Esophagus squamous epithelium (tissue), 5 donors: ENCODE results near the gene OSBPL10. TPM values are rescaled to one million over a fixed set of nuclear protein-coding genes. Genes with fewer than 3 reads are reported as not detected.
A peak's percentile ranks its signal among the peaks of the same experiment; 100 is the strongest.

Experiments
- DNase-seq: peaks from one replicate; lab custom pipeline; 2025; lab: John Stamatoyannopoulos, UW
- H3K27ac ChIP-seq, 4 donors: fragments of 200-600 bp; sonication (generic); one replicate each; pipeline ENCODE4 v1.5.1; 2016 to 2019; ENCODE audit warnings: mild to moderate bottlenecking in 1 of 4
- H3K27me3 ChIP-seq, 4 donors: fragments of 200-600 bp; sonication (generic); 1 replicate in 3 of 4; 2 replicates in 1 of 4; pipeline versions ENCODE4 v1.5.1 to v1.6.0; 2017 to 2021; ENCODE audit warnings: antibody characterized with exemption in 1 of 4
- H3K36me3 ChIP-seq, 3 donors: fragments of 200-600 bp; sonication (generic); one replicate each; pipeline ENCODE4 v1.5.1; 2016 to 2019
- H3K4me1 ChIP-seq, 3 donors: fragments of 200-600 bp; sonication (generic); one replicate each; pipeline ENCODE4 v1.5.1; 2017 to 2019
- H3K4me3 ChIP-seq, 4 donors: fragments of 200-600 bp; sonication (generic); 1 replicate in 3 of 4; 2 replicates in 1 of 4; pipeline ENCODE4 v1.5.1; 2016 to 2019; ENCODE audit warnings: mild to moderate bottlenecking in 2 of 4, moderate library complexity in 1 of 4
- H3K9me3 ChIP-seq, 3 donors: fragments of 200-600 bp; sonication (generic); one replicate each; pipeline ENCODE4 v1.5.1; 2016 to 2019
- CTCF ChIP-seq, 6 experiments: fragments of 450-650 bp in 4 of 6; fragments of 200-600 bp in 2 of 6; sonication (generic) in 2 of 6; IDR thresholded peaks; one replicate each; pipeline ENCODE4 v1.5.1; 2016 to 2019; ENCODE audit warnings: antibody characterized with exemption in 6 of 6, mild to moderate bottlenecking in 4 of 6, moderate library complexity in 4 of 6
- POLR2A ChIP-seq, 4 donors: fragments of 450-650 bp; IDR thresholded peaks; one replicate each; pipeline ENCODE4 v1.6.1; 2017; ENCODE audit warnings: antibody characterized with exemption in 4 of 4, mild to moderate bottlenecking in 4 of 4, moderate library complexity in 3 of 4
- WGBS, 2 donors: methylation state at CpG; one replicate each; pipeline ENCODE4 v1.1.5; 2018; 5-methylcytosine and 5-hydroxymethylcytosine counted together
- intact Hi-C: fragments of 100-400 bp; cut with DNase I; formaldehyde crosslinking; loops from one replicate; pipeline ENCODE4 v1.15.0; 2022
- total RNA-seq, 4 donors: library from RNA; depleted of rRNA; stranded (reverse); fragments of >200 nt; gene quantifications; one replicate each; pipeline ENCODE4 v1.1.0, GENCODE V29; 2016
- donor health status: DM: yes; HTN: yes; CAD: no.

The OSBPL10 gene
- total RNA-seq, 4 donors from 2014 or later, result 13.8 to 65.3 (median 41.0) TPM

GRCh38 chr3:31701286-31701685, 279.8 kb downstream of the OSBPL10 start:
- 84 to 96% methylated on average over 9 of the region's 9 CpGs for WGBS, 2 donors
- intact Hi-C loops, result no loop called here
- Histone ChIP-seq H3K36me3 (peaks cover 0 to 37% (median 0%) of the 10 kb centered on the region in 3 donors), H3K4me3 (no peak overlapping the region), H3K27me3 (no peaks in the 10 kb centered on the region), H3K27ac (no peak overlapping the region), H3K4me1 (peaks cover 9 to 16% (median 12%) of the 10 kb centered on the region in 3 donors), H3K9me3 (no peaks in the 10 kb centered on the region)
- DNase-seq, result no peak
- TF ChIP-seq CTCF (IDR thresholded peaks at IDR 0.05) (no peak), POLR2A (IDR thresholded peaks at IDR 0.05) (no peak)

GRCh38 chr3:31699309-31699953, 281.6 kb downstream of the OSBPL10 start:
- 78 to 86% methylated on average over 4 to 6 of the region's 6 CpGs for whole genome bisulfite sequencing, 2 donors
- no peak overlapping the region for H3K27ac ChIP-seq
- peaks cover 0 to 37% (median 0%) of the 10 kb centered on the region in 3 donors for H3K36me3 ChIP-seq
- H3K4me1 ChIP-seq, result peaks cover under 1 to 5% (median 4%) of the 10 kb centered on the region in 3 donors
- DNase-seq, result no peak
- no peak overlapping the region for H3K4me3 ChIP-seq
- intact Hi-C loops, result no loop called here
- no peaks in the 10 kb centered on the region for H3K9me3 ChIP-seq
- TF ChIP-seq POLR2A (IDR thresholded peaks at IDR 0.05), result no peak
- no peak for TF ChIP-seq CTCF (IDR thresholded peaks at IDR 0.05)
- H3K27me3 ChIP-seq, result no peaks in the 10 kb centered on the region

GRCh38 chr3:31696815-31697548, 284.1 kb downstream of the OSBPL10 start:
- Histone ChIP-seq H3K27ac (no peak overlapping the region), H3K36me3 (peaks cover 0 to 38% (median 0%) of the 10 kb centered on the region in 3 donors), H3K9me3 (no peaks in the 10 kb centered on the region), H3K4me3 (no peak overlapping the region), H3K4me1 (no peaks in the 10 kb centered on the region), H3K27me3 (no peaks in the 10 kb centered on the region)
- TF ChIP-seq CTCF (IDR thresholded peaks at IDR 0.05), result no peak
- 92% methylated on average over 4 to 6 of the region's 6 CpGs for WGBS, 2 donors
- DNase-seq, result no peak
- intact Hi-C loops, result no loop called here

- no peak for DNase-seq
- Histone ChIP-seq H3K9me3 (no peaks in the 10 kb centered on the region), H3K4me3 (no peak overlapping the region), H3K36me3 (peaks cover 0 to 37% (median 0%) of the 10 kb centered on the region in 3 donors), H3K27me3 (no peaks in the 10 kb centered on the region), H3K4me1 (no peaks in the 10 kb centered on the region), H3K27ac (no peak overlapping the region)
- intact Hi-C loops, result no loop called here
- no peak for TF ChIP-seq CTCF (IDR thresholded peaks at IDR 0.05)
- no peak for TF ChIP-seq POLR2A (IDR thresholded peaks at IDR 0.05)
Observed at GRCh38 chr3:31696009-31696297, 285.1 kb downstream of the OSBPL10 start.

GRCh38 chr3:31695280-31696008, 285.6 kb downstream of the OSBPL10 start:
- intact Hi-C loops, result no loop called here
- Histone ChIP-seq H3K4me3 (no peak overlapping the region), H3K27ac (no peak overlapping the region), H3K9me3 (no peaks in the 10 kb centered on the region), H3K4me1 (no peaks in the 10 kb centered on the region), H3K36me3 (peaks cover 0 to 32% (median 0%) of the 10 kb centered on the region in 3 donors), H3K27me3 (no peaks in the 10 kb centered on the region)
- DNase-seq, result no peak
- WGBS, 2 donors, result 93 to 96% methylated on average over 2 of the region's 2 CpGs
- TF ChIP-seq CTCF (IDR thresholded peaks at IDR 0.05) (peak in 2 of 6 experiments; percentile 15 to 32), POLR2A (IDR thresholded peaks at IDR 0.05) (no peak)
